SKM-1 treated with dmso at 0.1 percent for 144 hours (cell line): Measurements from ENCODE around the gene HMHB1.

Experiments
- DNase-seq: peaks from one replicate; lab custom pipeline; 2025; ENCODE audit not compliant: unreplicated experiment; lab: John Stamatoyannopoulos, UW

HMHB1 gene

GRCh38 chr5:143865426-143866025 is 53.6 kb downstream of the HMHB1 start:
- DNase-seq = no peak
